AG04450 (cell line): ENCODE data around the gene ATP1A1. TPM values are rescaled to one million over a fixed set of nuclear protein-coding genes. Genes with fewer than 3 reads are reported as not detected.

Source experiments
- CTCF ChIA-PET: fragments of 300-600, 350-600 bp; formaldehyde crosslinking; extraction: SDS; loops from one replicate; lab custom pipeline; 2022; ENCODE audit warnings: antibody characterized with exemption, inconsistent platforms; lab: Charles Lee
- POLR2A ChIA-PET: fragments of 350-600 bp; formaldehyde crosslinking; extraction: SDS; loops from one replicate; lab custom pipeline; 2021; ENCODE audit warnings: antibody characterized with exemption, inconsistent platforms; lab: Yijun Ruan, JAX
- DNase-seq: peaks from one replicate; pipeline ENCODE4 v3.0.0-alpha.2; 2011; ENCODE audit warnings: low read depth, low spot score
- H3K27ac ChIP-seq: one replicate; pipeline ENCODE4 v1.5.1; 2012; ENCODE audit warnings: low read depth, low read length, control low read depth
- H3K27me3 ChIP-seq: one replicate; pipeline ENCODE4 v1.6.0; 2012; ENCODE audit warnings: low read length; ENCODE audit not compliant: control insufficient read depth, insufficient read depth
- H3K4me3 ChIP-seq: 2 replicates; pipeline ENCODE4 v1.5.1; 2011; ENCODE audit warnings: mild to moderate bottlenecking, low read depth, low read length, control low read depth
- H3K9me3 ChIP-seq: 2 replicates; pipeline ENCODE4 v1.5.1; 2012; ENCODE audit warnings: low read length; ENCODE audit not compliant: control insufficient read depth, insufficient read depth
- CTCF ChIP-seq: IDR thresholded peaks from 2 replicates; pipeline ENCODE4 v1.5.1; 2011; ENCODE audit warnings: low read depth, low read length, control low read depth, inconsistent platforms
- polyA minus RNA-seq: library from RNA; depleted of rRNA, polyadenylated mRNA; stranded (reverse); fragments of >200 nt; gene quantifications from 2 replicates; pipeline ENCODE4 v1.2.3, GENCODE V29; 2011; rRNA and poly(A)+ RNA removed
- polyA plus RNA-seq: library from polyadenylated mRNA; depleted of rRNA; stranded (reverse); fragments of >200 nt; gene quantifications from 2 replicates; pipeline ENCODE4 v1.2.3, GENCODE V29; 2011; rRNA removed

ATP1A1 gene
- polyA plus RNA-seq = 189 and 194 TPM in 2 replicates
- 238 and 263 TPM in 2 replicates for polyA minus RNA-seq

GRCh38 chr1:116372651-116373430, at the start of gene ATP1A1:
Gene ATP1A1 (plus strand): TSS chr1:116373244. CDS start chr1:116373512, 268 bp downstream.
- CTCF ChIA-PET = interaction anchor here (0.7 to 2.7 kb wide), 4 partner anchors 46 to 127 kb away, joined by 3 to 19 read pairs (median 6); no protein-coding TSS in a partner anchor
- TF ChIP-seq CTCF = peak; percentile 6; the same call in 1 of the 2 replicates
- H3K27me3 ChIP-seq = peaks cover 22% of the 10 kb centered on the region
- peak within 1 kb of the TSS; percentile 57 for H3K27ac ChIP-seq
- H3K9me3 ChIP-seq = peaks cover 3% of the 10 kb centered on the region; the same call in 1 of the 2 replicates
- POLR2A ChIA-PET = interaction anchor here (0.7 to 1.5 kb wide), 4 partner anchors 14 to 172 kb away, joined by 3 to 4 read pairs (median 3); no protein-coding TSS in a partner anchor
- peak within 1 kb of the TSS; percentile 80 for H3K4me3 ChIP-seq
- DNase-seq = peak; percentile 59

GRCh38 chr1:116323491-116323890, 49.6 kb upstream of the ATP1A1 start:
- Histone ChIP-seq H3K4me3 (no peak overlapping the region), H3K27ac (no peak overlapping the region), H3K27me3 (peaks cover 3% of the 10 kb centered on the region), H3K9me3 (no peaks in the 10 kb centered on the region)
- POLR2A ChIA-PET = no interaction called here
- CTCF ChIA-PET = interaction anchor here (1.1 kb wide), 1 partner anchor 35 kb away, joined by 3 read pairs; no protein-coding TSS in a partner anchor
- no peak for TF ChIP-seq CTCF
- DNase-seq = no peak

- no peak overlapping the region for H3K27ac ChIP-seq
These were observed 48.6 kb upstream of the ATP1A1 start for GRCh38 chr1:116324411-116324810.

GRCh38 chr1:116325104-116325503, 47.9 kb upstream of the ATP1A1 start:
- Histone ChIP-seq H3K27ac (no peak overlapping the region), H3K27me3 (peaks cover 3% of the 10 kb centered on the region), H3K4me3 (no peak overlapping the region), H3K9me3 (no peaks in the 10 kb centered on the region)
- ChIA-PET CTCF (interaction anchor here (0.7 kb wide), 1 partner anchor 250 kb away, joined by 3 read pairs; no protein-coding TSS in a partner anchor), POLR2A (no interaction called here)
- no peak for DNase-seq
- TF ChIP-seq CTCF = no peak

More at GRCh38 chr1:116324411-116324810, 48.6 kb upstream of the ATP1A1 start:
- Histone ChIP-seq H3K9me3 (no peaks in the 10 kb centered on the region), H3K27me3 (peaks cover 3% of the 10 kb centered on the region), H3K4me3 (no peak overlapping the region)
- ChIA-PET POLR2A (no interaction called here), CTCF (no interaction called here)
- no peak for DNase-seq
- no peak for TF ChIP-seq CTCF

- CTCF ChIA-PET = no interaction called here
- TF ChIP-seq CTCF = no peak
- POLR2A ChIA-PET = no interaction called here
- no peak for DNase-seq
- no peaks in the 10 kb centered on the region for H3K9me3 ChIP-seq
- H3K4me3 ChIP-seq = no peak overlapping the region
- H3K27ac ChIP-seq = no peak overlapping the region
- peaks cover 3% of the 10 kb centered on the region for H3K27me3 ChIP-seq
These were observed 47.1 kb upstream of the ATP1A1 start for GRCh38 chr1:116325922-116326321.
